Osteocyte (in vitro differentiated cells): Measurements from ENCODE around the gene ZFP92. TPM values are rescaled to one million over a fixed set of nuclear protein-coding genes. Genes with fewer than 3 reads are reported as not detected.

Source experiments
- DNase-seq: peaks from one replicate; pipeline ENCODE4 v3.0.0; 2021; ENCODE audit warnings: mixed read lengths; ENCODE audit not compliant: unreplicated experiment; ENCODE audit errors: extremely low spot score
- H3K27ac Mint-ChIP-seq: one replicate; pipeline ENCODE4 v1.8.0; 2021; ENCODE audit warnings: mild to moderate bottlenecking, mixed read lengths; ENCODE audit not compliant: unreplicated experiment
- H3K27me3 Mint-ChIP-seq: one replicate; pipeline ENCODE4 v1.8.0; 2021; ENCODE audit warnings: mixed read lengths; ENCODE audit not compliant: unreplicated experiment
- H3K36me3 Mint-ChIP-seq: one replicate; pipeline ENCODE4 v1.8.0; 2021; ENCODE audit warnings: mixed read lengths; ENCODE audit not compliant: unreplicated experiment
- H3K4me1 Mint-ChIP-seq: one replicate; pipeline ENCODE4 v1.8.0; 2021; ENCODE audit warnings: mixed read lengths; ENCODE audit not compliant: unreplicated experiment
- H3K4me3 Mint-ChIP-seq: one replicate; pipeline ENCODE4 v1.8.0; 2021; ENCODE audit warnings: mild to moderate bottlenecking, moderate library complexity, mixed read lengths; ENCODE audit not compliant: unreplicated experiment
- H3K9me3 Mint-ChIP-seq: one replicate; pipeline ENCODE4 v1.8.0; 2021; ENCODE audit warnings: mixed read lengths; ENCODE audit not compliant: unreplicated experiment
- total RNA-seq: library from RNA; stranded (reverse); gene quantifications from 2 replicates; pipeline ENCODE4 v1.2.1, GENCODE V29; 2021
- TF ChIP-seq, protein P1 (sequence below): fragments of 200-600 bp; sonication (generic); IDR thresholded peaks from 2 replicates; pipeline ENCODE4 v1.5.0; 2021; ENCODE audit warnings: antibody characterized with exemption, mild to moderate bottlenecking, moderate library complexity

ZFP92 gene
- total RNA-seq, 1 donor from 2014 or later: 0.05 TPM

DNA sequence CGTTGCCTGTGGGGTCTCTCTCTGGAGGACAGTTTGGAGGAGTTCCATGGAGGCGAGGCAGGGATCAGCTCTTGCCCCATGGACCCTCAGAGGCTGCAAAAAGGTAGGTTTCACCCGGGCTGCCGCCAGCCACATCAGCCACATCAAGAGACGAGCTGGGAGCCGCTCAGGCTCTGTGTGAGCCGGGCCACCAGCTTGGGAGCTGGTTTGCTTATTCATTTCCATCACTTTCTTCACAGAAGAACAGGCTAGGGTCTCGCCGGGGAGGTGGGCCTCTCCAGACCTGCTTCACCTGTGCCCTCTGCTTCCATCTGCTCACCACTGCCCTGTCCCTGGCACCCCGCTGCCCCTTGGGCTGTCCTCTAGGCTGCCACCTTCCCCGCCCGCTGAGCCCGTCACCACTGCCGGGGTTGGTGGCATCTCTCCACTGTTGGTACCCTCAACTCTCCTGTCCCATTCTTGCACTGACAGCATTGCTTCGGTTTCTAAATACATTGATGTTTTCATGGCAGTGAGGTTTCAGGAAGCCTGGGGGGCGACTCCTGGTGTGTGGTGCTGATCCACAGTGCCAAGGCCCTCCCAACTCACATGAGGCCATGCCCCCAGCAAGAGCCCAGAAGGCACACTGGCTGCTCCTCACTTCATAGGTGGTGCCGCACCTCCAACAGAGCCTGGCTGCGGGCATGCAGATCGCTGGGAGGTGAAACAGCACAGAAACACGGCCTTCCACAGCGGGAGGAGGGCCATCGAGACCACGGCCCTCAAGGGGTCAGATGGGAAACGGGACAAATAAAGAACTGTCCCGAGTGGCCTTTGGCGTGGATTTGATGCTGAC, 39.1 kb downstream of the ZFP92 start:
- peaks cover 5% of the 10 kb centered on the region for H3K36me3 Mint-ChIP-seq
- no peaks in the 10 kb centered on the region for H3K9me3 Mint-ChIP-seq
- no peaks in the 10 kb centered on the region for H3K4me1 Mint-ChIP-seq
- no peaks in the 10 kb centered on the region for H3K27me3 Mint-ChIP-seq
- no peak overlapping the region for H3K27ac Mint-ChIP-seq
- no peak overlapping the region for H3K4me3 Mint-ChIP-seq
- no peak for DNase-seq
- TF ChIP-seq, protein P1, sequence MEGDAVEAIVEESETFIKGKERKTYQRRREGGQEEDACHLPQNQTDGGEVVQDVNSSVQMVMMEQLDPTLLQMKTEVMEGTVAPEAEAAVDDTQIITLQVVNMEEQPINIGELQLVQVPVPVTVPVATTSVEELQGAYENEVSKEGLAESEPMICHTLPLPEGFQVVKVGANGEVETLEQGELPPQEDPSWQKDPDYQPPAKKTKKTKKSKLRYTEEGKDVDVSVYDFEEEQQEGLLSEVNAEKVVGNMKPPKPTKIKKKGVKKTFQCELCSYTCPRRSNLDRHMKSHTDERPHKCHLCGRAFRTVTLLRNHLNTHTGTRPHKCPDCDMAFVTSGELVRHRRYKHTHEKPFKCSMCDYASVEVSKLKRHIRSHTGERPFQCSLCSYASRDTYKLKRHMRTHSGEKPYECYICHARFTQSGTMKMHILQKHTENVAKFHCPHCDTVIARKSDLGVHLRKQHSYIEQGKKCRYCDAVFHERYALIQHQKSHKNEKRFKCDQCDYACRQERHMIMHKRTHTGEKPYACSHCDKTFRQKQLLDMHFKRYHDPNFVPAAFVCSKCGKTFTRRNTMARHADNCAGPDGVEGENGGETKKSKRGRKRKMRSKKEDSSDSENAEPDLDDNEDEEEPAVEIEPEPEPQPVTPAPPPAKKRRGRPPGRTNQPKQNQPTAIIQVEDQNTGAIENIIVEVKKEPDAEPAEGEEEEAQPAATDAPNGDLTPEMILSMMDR: no peak

DNA sequence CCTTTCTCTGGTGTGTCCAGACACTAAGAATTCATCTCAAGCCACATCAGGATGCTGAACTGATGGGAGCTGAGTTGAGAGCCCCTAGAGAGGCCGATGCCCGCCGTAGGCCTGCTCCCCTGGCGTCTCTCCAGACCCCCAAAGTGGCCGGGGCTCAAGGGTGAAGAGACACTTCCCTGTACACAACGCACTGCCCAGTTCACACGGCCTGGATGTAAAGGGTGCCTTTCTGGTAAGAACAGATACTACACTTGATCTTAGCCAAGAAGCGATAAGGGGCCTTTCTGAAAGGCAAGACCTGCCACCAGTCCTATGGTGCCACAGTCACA, 39.6 kb downstream of the ZFP92 start:
- Mint-ChIP-seq H3K27ac (no peak overlapping the region), H3K4me3 (no peak overlapping the region), H3K9me3 (no peaks in the 10 kb centered on the region), H3K36me3 (peaks cover 5% of the 10 kb centered on the region), H3K27me3 (no peaks in the 10 kb centered on the region), H3K4me1 (no peaks in the 10 kb centered on the region)
- no peak for DNase-seq
- TF ChIP-seq, protein P1: no peak

DNA sequence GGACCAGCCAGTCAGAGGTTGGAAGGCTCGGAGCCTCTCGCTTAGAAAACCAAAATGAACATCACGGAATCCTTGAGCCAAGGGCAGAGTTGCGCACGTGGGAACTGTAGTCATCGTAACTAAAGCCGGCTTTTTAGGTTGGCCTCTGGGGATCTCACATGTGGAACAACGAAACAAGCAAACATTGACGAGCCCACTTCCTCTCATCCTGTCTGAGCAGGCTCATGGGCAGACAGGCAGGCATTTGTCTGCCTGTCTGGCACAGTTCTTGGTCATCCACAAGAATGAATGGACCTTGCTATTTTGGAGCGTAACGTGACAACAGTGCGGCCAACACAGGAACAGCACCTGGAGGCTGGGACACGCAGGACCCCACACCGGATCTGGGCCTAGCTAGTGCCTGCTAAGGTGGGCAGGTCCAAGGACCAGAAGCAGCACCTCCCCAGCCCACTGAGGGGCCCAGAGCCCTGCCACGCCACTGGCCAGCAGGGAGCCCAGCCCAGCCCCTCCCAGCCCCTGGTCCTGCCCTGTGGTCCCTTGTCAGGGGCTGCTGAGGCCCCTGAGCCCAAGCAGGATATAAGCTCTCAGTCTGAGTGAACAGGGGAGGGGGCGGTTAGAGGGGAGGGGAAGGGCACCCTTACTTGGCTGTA, 43.8 kb downstream of the ZFP92 start:
- peaks cover 4% of the 10 kb centered on the region for H3K9me3 Mint-ChIP-seq
- TF ChIP-seq, protein P1: no peak
- DNase-seq: no peak
- no peak overlapping the region for H3K4me3 Mint-ChIP-seq
- no peak overlapping the region for H3K27ac Mint-ChIP-seq
- no peaks in the 10 kb centered on the region for H3K27me3 Mint-ChIP-seq
- H3K36me3 Mint-ChIP-seq: peaks cover 10% of the 10 kb centered on the region
- peaks cover 9% of the 10 kb centered on the region for H3K4me1 Mint-ChIP-seq

DNA sequence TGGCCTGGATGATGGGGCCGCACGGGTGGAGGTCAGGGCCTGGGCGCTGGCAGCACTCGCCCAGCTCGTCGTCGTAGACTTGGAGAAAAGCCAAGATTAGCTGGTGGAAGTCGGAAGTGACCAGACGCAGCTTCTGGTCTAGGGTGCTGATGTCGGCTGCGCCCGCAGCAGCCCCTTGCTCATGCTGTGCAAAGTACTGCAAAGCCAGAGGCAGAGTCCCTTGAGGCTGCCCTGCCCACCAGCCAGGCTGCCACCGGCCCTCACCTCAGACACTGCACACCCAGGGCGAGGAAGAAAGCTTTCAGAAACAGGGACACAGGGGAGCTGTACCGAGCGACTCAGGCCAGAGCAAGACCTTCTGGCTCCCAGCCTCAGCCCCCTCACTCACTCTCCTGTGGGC, 44.3 kb downstream of the ZFP92 start:
- H3K27me3 Mint-ChIP-seq: no peaks in the 10 kb centered on the region
- peaks cover 4% of the 10 kb centered on the region for H3K9me3 Mint-ChIP-seq
- no peak overlapping the region for H3K27ac Mint-ChIP-seq
- DNase-seq: no peak
- no peak overlapping the region for H3K4me3 Mint-ChIP-seq
- TF ChIP-seq, protein P1: no peak
- H3K36me3 Mint-ChIP-seq: peaks cover 10% of the 10 kb centered on the region
- peaks cover 13% of the 10 kb centered on the region for H3K4me1 Mint-ChIP-seq

DNA sequence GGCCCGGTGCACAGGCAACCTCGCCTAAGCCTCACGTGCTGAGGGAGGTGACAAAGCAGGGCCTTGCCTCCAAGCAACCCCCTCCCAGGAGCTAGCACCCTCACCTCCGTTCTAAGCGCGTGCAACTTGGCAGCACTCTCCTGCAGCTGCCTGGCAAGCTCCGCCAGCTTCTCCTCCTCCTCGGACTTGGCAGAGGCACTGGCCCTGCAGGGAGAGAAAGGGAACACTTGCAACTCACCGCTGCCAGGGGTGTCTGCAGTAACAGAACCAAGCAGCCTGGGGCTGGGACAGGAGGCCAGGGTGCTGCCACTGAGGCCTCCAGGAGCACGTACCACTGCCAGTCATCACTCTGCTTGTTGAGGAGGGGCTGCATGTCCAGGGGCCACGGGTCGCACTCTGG, 44.9 kb downstream of the ZFP92 start:
- no peak overlapping the region for H3K27ac Mint-ChIP-seq
- TF ChIP-seq, protein P1: no peak

More for the DNA sequence above, 44.9 kb downstream of the ZFP92 start:
- Mint-ChIP-seq H3K4me3 (no peak overlapping the region), H3K4me1 (peaks cover 18% of the 10 kb centered on the region), H3K27me3 (no peaks in the 10 kb centered on the region), H3K9me3 (peaks cover 4% of the 10 kb centered on the region), H3K36me3 (peaks cover 9% of the 10 kb centered on the region)
- no peak for DNase-seq
